ENCODE measurements around the gene HENMT1. TPM values are rescaled to one million over a fixed set of nuclear protein-coding genes. Genes with fewer than 3 reads are reported as not detected.
"Not testable (repeated sequence)": the region's sequence is repeated elsewhere in the genome, so short reads cannot be mapped to it uniquely, and the experiment has no call there.

Gene HENMT1
- total RNA-seq, 1 donor from 2014 or later, result 0.98 TPM

DNA sequence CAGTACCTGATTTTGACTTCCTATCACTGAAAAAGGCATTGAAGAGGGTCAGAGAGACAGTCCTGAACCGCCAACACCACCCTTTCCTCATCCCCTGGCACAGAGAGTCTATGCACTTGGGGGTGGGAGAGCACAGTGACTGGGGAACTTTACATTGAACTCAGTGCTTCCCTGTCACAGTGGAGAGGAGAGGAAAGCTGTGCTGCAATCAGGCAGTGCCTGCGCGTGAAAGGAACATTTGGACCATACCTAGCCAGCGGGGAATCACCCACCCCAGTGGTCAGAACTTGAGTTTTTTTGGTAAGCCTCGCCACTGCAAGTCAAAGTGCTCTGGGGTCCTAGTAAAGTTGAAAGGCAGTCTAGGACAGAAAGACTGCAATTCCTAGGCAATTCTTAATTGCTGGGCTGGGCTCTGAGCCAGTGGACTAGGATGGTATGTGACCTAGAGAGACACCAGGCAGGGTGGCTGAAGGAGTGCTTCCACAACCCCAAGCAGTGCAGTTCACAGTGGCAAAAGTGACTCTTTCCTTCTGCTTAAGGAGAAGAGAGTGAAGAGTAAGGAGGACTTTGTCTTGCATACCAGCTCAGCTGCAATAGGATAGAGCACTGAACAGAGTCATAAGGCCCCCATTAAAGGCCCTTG, 9.4 kb upstream of the HENMT1 start:
- Histone ChIP-seq H3K9me3 (no peaks in the 10 kb centered on the region), H3K4me1 (no peaks in the 10 kb centered on the region), H3K27ac (no peak overlapping the region), H3K36me3 (no peaks in the 10 kb centered on the region), H3K4me3 (no peak overlapping the region), H3K27me3 (no peaks in the 10 kb centered on the region)
- DNase-seq (ENCODE audit: extremely low spot score in 2 of 2), result no peak
- TF ChIP-seq POLR2AphosphoS5 (IDR thresholded peaks at IDR 0.05; ENCODE audit: insufficient read depth in 1 of 2, low read depth in 1 of 2) (no peak), POLR2A (IDR thresholded peaks at IDR 0.05) (no peak)
- TF ChIP-seq, protein P1, sequence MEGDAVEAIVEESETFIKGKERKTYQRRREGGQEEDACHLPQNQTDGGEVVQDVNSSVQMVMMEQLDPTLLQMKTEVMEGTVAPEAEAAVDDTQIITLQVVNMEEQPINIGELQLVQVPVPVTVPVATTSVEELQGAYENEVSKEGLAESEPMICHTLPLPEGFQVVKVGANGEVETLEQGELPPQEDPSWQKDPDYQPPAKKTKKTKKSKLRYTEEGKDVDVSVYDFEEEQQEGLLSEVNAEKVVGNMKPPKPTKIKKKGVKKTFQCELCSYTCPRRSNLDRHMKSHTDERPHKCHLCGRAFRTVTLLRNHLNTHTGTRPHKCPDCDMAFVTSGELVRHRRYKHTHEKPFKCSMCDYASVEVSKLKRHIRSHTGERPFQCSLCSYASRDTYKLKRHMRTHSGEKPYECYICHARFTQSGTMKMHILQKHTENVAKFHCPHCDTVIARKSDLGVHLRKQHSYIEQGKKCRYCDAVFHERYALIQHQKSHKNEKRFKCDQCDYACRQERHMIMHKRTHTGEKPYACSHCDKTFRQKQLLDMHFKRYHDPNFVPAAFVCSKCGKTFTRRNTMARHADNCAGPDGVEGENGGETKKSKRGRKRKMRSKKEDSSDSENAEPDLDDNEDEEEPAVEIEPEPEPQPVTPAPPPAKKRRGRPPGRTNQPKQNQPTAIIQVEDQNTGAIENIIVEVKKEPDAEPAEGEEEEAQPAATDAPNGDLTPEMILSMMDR (IDR thresholded peaks at IDR 0.05), result no peak
- intact Hi-C loops (cut with DNase I), result no loop called here

DNA sequence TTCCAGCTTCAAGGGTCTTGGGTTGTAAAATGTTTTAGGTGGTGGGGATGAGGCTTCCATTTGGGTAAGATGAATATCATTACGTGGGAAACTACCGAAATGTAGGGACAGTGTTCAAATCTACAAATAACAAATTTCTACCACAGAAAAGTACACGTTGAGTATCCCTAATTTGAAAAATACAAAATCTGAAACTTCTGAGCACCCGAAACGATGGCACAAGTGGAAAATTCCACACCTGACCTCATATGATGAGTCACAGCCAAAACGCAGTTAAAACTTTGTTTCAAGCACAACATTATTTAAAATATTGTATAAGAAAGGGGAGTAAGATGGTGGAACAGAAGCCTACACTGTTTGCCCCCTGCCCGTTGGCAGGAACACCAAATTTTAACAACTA, 8.8 kb upstream of the HENMT1 start:
- no peak for DNase-seq (ENCODE audit: extremely low spot score in 2 of 2)
- intact Hi-C loops (cut with DNase I), result no loop called here
- H3K27me3 ChIP-seq, result no peaks in the 10 kb centered on the region
- TF ChIP-seq POLR2AphosphoS5 (IDR thresholded peaks at IDR 0.05; ENCODE audit: insufficient read depth in 1 of 2, low read depth in 1 of 2) (no peak), POLR2A (IDR thresholded peaks at IDR 0.05) (no peak)
- TF ChIP-seq, protein P1 (IDR thresholded peaks at IDR 0.05), result no peak
- H3K4me1 ChIP-seq, result no peaks in the 10 kb centered on the region
- no peaks in the 10 kb centered on the region for H3K9me3 ChIP-seq
- H3K36me3 ChIP-seq, result no peaks in the 10 kb centered on the region
- H3K27ac ChIP-seq, result no peak overlapping the region
- no peak overlapping the region for H3K4me3 ChIP-seq

DNA sequence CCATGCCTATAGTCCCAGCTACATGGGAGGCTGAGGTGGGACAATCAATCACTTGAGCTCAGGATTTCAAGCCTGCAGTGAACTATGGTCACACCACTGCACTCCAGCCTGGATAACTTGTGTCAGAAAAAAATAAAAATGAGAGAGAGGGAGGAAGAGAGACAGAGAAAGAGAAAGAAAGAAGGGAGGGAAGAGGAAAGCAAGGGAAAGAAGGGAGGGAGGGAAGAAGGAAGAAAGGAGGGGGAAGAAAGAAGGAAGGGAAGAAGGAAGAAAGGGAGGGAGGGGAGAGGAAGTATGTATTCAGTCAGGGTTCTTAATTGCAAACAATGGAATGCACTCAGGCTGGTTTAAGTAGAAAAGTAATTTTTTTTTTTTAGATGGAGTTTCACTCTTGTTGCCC, 7.9 kb upstream of the HENMT1 start:
- H3K9me3 ChIP-seq, result no peaks in the 10 kb centered on the region
- intact Hi-C loops (cut with DNase I), result no loop called here
- no peak overlapping the region for H3K27ac ChIP-seq
- H3K36me3 ChIP-seq, result no peaks in the 10 kb centered on the region
- H3K27me3 ChIP-seq, result no peaks in the 10 kb centered on the region
- H3K4me3 ChIP-seq, result no peak overlapping the region
- DNase-seq (ENCODE audit: extremely low spot score in 2 of 2), result no peak
- H3K4me1 ChIP-seq, result no peaks in the 10 kb centered on the region
- TF ChIP-seq POLR2A (IDR thresholded peaks at IDR 0.05) (no peak), POLR2AphosphoS5 (IDR thresholded peaks at IDR 0.05; ENCODE audit: insufficient read depth in 1 of 2, low read depth in 1 of 2) (no peak)
- TF ChIP-seq, protein P1 (IDR thresholded peaks at IDR 0.05), result no peak

DNA sequence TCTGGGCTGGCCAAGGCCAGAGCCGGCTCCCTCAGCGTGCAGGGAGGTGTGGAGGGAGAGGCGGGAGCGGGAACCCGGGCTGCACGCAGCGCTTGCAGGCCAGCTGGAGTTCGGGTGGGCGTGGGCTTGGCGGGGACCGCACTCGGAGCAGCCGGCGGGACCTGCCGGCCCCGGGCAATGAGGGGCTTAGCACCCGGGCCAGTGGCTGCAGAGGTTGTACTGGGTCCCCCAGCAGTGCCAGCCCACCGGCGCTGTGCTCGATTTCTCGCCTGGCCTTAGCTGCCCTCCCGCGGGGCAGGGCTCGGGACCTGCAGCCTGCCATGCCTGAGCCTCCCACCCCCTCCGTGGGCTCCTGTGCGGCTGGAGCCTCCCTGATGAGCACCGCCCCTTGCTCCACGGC, 6.5 kb upstream of the HENMT1 start:
- H3K36me3 ChIP-seq; H3K4me1 ChIP-seq; H3K9me3 ChIP-seq; H3K27ac ChIP-seq; DNase-seq (ENCODE audit: extremely low spot score in 2 of 2); H3K4me3 ChIP-seq; intact Hi-C loops (cut with DNase I); H3K27me3 ChIP-seq: not testable (repeated sequence)

DNA sequence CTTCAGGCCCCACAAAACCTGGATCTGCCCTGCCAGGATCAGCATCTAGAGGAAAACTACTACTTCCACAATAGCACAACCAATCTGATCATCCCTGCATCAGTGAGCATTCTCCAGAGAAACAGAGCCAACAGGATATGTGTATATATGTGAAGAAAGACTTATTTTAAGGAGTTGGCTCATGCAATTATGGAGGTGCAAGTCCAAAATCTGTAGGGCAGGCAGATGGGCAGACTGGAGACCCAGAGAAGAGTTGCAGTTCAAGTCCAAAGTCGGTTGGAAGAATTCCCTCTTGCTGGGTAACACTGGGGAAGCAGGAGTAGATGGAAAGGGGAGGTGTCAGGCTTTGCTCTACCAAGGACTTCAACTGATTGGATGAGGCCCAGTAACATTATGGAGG, 4.9 kb upstream of the HENMT1 start:
- Histone ChIP-seq H3K27me3 (no peaks in the 10 kb centered on the region), H3K27ac (no peak overlapping the region), H3K9me3 (no peaks in the 10 kb centered on the region), H3K4me3 (no peak overlapping the region), H3K4me1 (peaks cover 4% of the 10 kb centered on the region), H3K36me3 (no peaks in the 10 kb centered on the region)
- TF ChIP-seq, protein P1 (IDR thresholded peaks at IDR 0.05), result no peak
- TF ChIP-seq POLR2AphosphoS5 (IDR thresholded peaks at IDR 0.05; ENCODE audit: insufficient read depth in 1 of 2, low read depth in 1 of 2), result no peak
- no peak for TF ChIP-seq POLR2A (IDR thresholded peaks at IDR 0.05)
- DNase-seq (ENCODE audit: extremely low spot score in 2 of 2), result no peak
- intact Hi-C loops (cut with DNase I), result no loop called here

Measured in vagina (tissue), 2 donors.